ENCODE measurements around the gene CNNM3. TPM values are rescaled to one million over a fixed set of nuclear protein-coding genes. Genes with fewer than 3 reads are reported as not detected.

CNNM3 gene
- polyA plus RNA-seq, 1 experiment, result 9.8 TPM

GRCh38 chr2:96866149-96866548 is 50.1 kb downstream of the CNNM3 start:
- peaks cover 45% of the 10 kb centered on the region for H3K36me3 ChIP-seq (ENCODE audit: control insufficient read depth, insufficient read depth, low read length)
- ChIA-PET POLR2A (no interaction called here), CTCF (interaction anchor here (1.2 to 3.6 kb wide), 2 partner anchors 9 to 84 kb away, joined by 3 to 34 read pairs; partner anchors contain the start of gene ANKRD39)
- TF ChIP-seq CTCF (IDR thresholded peaks at IDR 0.05; ENCODE audit: insufficient read depth, low read depth, low read length), result no peak
- H3K4me3 ChIP-seq (ENCODE audit: low read depth, low read length), result no peak overlapping the region
- DNase-seq (ENCODE audit: low read depth), result no peak
- H3K27me3 ChIP-seq (ENCODE audit: control insufficient read depth, insufficient read depth, low read length), result no peaks in the 10 kb centered on the region; the same call in 1 of the 2 replicates

GRCh38 chr2:96866586-96866985 is 50.5 kb downstream of the CNNM3 start:
- ChIA-PET POLR2A (no interaction called here), CTCF (interaction anchor here (1.2 to 3.6 kb wide), 2 partner anchors 9 to 84 kb away, joined by 3 to 34 read pairs; partner anchors contain the start of gene ANKRD39)
- Histone ChIP-seq H3K4me3 (ENCODE audit: low read depth, low read length) (no peak overlapping the region), H3K27me3 (ENCODE audit: control insufficient read depth, insufficient read depth, low read length) (no peaks in the 10 kb centered on the region; the same call in 1 of the 2 replicates), H3K36me3 (ENCODE audit: control insufficient read depth, insufficient read depth, low read length) (peaks cover 41% of the 10 kb centered on the region)
- TF ChIP-seq CTCF (IDR thresholded peaks at IDR 0.05; ENCODE audit: insufficient read depth, low read depth, low read length), result no peak
- DNase-seq (ENCODE audit: low read depth), result no peak

- peaks cover 36% of the 10 kb centered on the region for H3K36me3 ChIP-seq (ENCODE audit: control insufficient read depth, insufficient read depth, low read length)
- peak overlapping the region; percentile 95 for H3K4me3 ChIP-seq (ENCODE audit: low read depth, low read length)
- ChIA-PET CTCF (interaction anchor here (0.6 to 3.6 kb wide), 4 partner anchors 10 to 106 kb away, joined by 3 to 34 read pairs (median 4); partner anchors contain the start of genes ANKRD39 and CNNM4), POLR2A (no interaction called here)
- TF ChIP-seq CTCF (IDR thresholded peaks at IDR 0.05; ENCODE audit: insufficient read depth, low read depth, low read length), result no peak
- no peaks in the 10 kb centered on the region; the same call in 1 of the 2 replicates for H3K27me3 ChIP-seq (ENCODE audit: control insufficient read depth, insufficient read depth, low read length)
- DNase-seq (ENCODE audit: low read depth), result no peak
These were observed 51.1 kb downstream of the CNNM3 start for GRCh38 chr2:96866986-96867755.

DNA sequence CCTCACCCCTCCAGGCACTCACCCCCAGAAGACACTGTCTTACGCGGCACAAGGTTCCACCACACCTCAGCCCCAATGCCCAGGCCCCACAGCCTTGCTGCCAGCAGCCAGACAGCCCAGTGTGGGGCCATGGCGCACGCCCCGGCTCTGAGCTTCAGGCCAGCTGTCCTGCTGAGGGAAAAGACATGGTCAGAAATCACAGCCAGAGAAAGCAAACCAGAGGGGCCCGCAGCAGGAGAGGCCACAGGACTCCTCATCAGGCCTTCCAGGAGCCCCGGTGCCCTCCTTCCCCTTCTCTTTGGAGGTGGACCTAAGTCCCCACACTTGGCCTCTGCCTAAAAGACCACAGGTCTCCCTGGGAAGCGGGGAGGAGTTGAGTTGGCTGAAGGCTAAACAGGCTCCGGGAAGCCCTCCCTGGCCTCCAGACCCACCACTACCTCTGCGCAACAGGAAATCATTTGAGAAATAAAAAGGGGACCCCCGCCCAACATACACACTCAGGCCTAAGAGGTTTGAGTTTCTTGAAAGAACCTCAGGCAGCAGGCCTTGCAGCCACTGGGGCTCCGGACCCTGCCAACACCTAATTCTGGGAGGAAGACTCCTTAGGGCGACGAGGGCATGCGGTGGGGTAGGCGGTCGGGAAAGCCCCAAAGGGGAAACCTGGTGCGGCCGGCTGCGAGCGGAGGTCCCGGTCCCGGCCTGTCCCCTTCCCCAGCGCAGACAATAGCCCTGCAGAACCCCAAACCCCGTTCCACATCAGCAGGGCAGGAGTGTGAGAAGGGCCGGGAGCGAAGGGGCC is 51.9 kb downstream of the CNNM3 start:
- Histone ChIP-seq H3K27me3 (ENCODE audit: control insufficient read depth, insufficient read depth, low read length) (no peaks in the 10 kb centered on the region; the same call in 1 of the 2 replicates), H3K36me3 (ENCODE audit: control insufficient read depth, insufficient read depth, low read length) (peaks cover 34% of the 10 kb centered on the region), H3K4me3 (ENCODE audit: low read depth, low read length) (peak overlapping the region; percentile 95)
- DNase-seq (ENCODE audit: low read depth), result no peak
- POLR2A ChIA-PET, result interaction anchor here (0.5 to 0.8 kb wide), 2 partner anchors 10 to 33 kb away, joined by 5 read pairs; no protein-coding TSS in a partner anchor
- CTCF ChIA-PET, result interaction anchor here (0.6 to 3.6 kb wide), 22 partner anchors 10 to 328 kb away, joined by 3 to 34 read pairs (median 4); partner anchors contain the start of genes ANKRD39 and CNNM4
- no peak for TF ChIP-seq CTCF (IDR thresholded peaks at IDR 0.05; ENCODE audit: insufficient read depth, low read depth, low read length)

Data from BJ (cell line).